Measurements from ENCODE around the gene TLCD1.

TLCD1 gene

DNA sequence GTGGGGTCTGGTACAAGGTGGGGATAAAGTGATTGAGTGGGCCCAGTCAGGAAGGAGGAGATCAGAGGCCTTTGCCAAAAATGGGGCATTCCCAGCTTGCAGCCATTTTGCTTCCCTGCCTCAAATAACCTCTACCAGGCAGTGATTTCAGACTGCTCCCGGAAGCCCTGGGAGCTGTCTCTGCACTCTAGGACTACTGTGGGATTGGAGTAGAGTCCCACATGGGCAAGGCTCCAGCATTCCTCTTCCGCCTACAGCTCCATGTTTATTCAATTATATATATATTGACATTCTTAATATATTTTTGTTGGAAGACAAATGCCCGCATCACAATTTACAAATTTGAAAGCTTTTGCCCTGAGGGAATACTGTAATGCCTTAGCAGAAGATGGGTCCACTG lies 50.5 kb downstream of the TLCD1 start:
- no peak for DNase-seq

All from NCI-H187 treated with DMSO at 0.1 percent for 48 hours (cell line).